SK-N-SH (cell line): Measurements from ENCODE around the gene CMC2. TPM values are rescaled to one million over a fixed set of nuclear protein-coding genes. Genes with fewer than 3 reads are reported as not detected.

ENCODE experiments used
- CTCF ChIA-PET: fragments of 300-600, 350-600 bp; formaldehyde crosslinking; extraction: SDS; loops from one replicate; lab custom pipeline; 2021; lab: Yijun Ruan, JAX
- POLR2A ChIA-PET: fragments of 350-600 bp; sonication (Branson Sonifier 250); formaldehyde crosslinking; extraction: SDS; loops from one replicate; lab custom pipeline; 2020; ENCODE audit warnings: antibody characterized with exemption, inconsistent platforms; lab: Yijun Ruan, JAX
- DNase-seq: peaks from one replicate; pipeline ENCODE4 v3.0.0; 2012
- H2AFZ ChIP-seq: fragments of 200-600 bp; sonication (generic); 2 replicates; pipeline ENCODE4 v1.8.1; 2016; ENCODE audit warnings: antibody characterized with exemption, mild to moderate bottlenecking, low read depth
- H3F3A ChIP-seq: fragments of 200-600 bp; sonication (generic); replicated peaks from 2 replicates; pipeline ENCODE3; 2016; ENCODE audit warnings: antibody characterized with exemption, mild to moderate bottlenecking; ENCODE audit not compliant: insufficient read depth
- H3K27ac ChIP-seq, 2 experiments: fragments of 200-500 bp in 1 of 2; fragments of 200-600 bp in 1 of 2; sonication (Bioruptor generic) in 1 of 2; sonication (generic), shearing (Covaris generic) in 1 of 2; 2 replicates each; pipeline versions ENCODE4 v1.5.1 to v1.6.1; 2014 to 2016; ENCODE audit warnings: low read depth in 2 of 2, inconsistent platforms in 1 of 2, low read length in 1 of 2, mild to moderate bottlenecking in 1 of 2, mixed read lengths in 1 of 2
- H3K27me3 ChIP-seq: fragments of 200-600 bp; sonication (generic), shearing (Covaris generic); 2 replicates; pipeline ENCODE4 v1.6.1; 2016; ENCODE audit warnings: mixed run types; ENCODE audit not compliant: insufficient read depth
- H3K36me3 ChIP-seq, 2 experiments: fragments of 200-500 bp in 1 of 2; fragments of 200-600 bp in 1 of 2; sonication (Bioruptor generic) in 1 of 2; sonication (generic) in 1 of 2; replicated peaks in 1 of 2; 2 replicates each; pipeline versions ENCODE3 to v1.5.1; 2014 to 2016; ENCODE audit warnings: low read length in 1 of 2, mild to moderate bottlenecking in 1 of 2; ENCODE audit not compliant: insufficient read depth in 2 of 2, control insufficient read depth in 1 of 2
- H3K4me1 ChIP-seq, 2 experiments: fragments of 200-500 bp in 1 of 2; fragments of 200-600 bp in 1 of 2; sonication (Bioruptor generic) in 1 of 2; sonication (generic), shearing (Covaris generic) in 1 of 2; 2 replicates each; pipeline versions ENCODE4 v1.5.1 to v1.6.1; 2014 to 2016; ENCODE audit warnings: low read depth in 1 of 2, low read length in 1 of 2, mixed run types in 1 of 2; ENCODE audit not compliant: insufficient read depth in 2 of 2, control insufficient read depth in 1 of 2
- H3K4me2 ChIP-seq: fragments of 200-600 bp; sonication (generic), shearing (Covaris generic); 2 replicates; pipeline ENCODE4 v1.6.1; 2017; ENCODE audit warnings: mixed run types
- H3K4me3 ChIP-seq, 2 experiments: fragments of 200-500 bp in 1 of 2; fragments of 200-600 bp in 1 of 2; sonication (Bioruptor generic) in 1 of 2; sonication (generic), shearing (Covaris generic) in 1 of 2; 2 replicates each; pipeline versions ENCODE4 v1.5.1 to v1.8.1; 2014 to 2016; ENCODE audit warnings: low read depth in 2 of 2, inconsistent platforms in 1 of 2, low read length in 1 of 2, mild to moderate bottlenecking in 1 of 2, mixed read lengths in 1 of 2, moderate library complexity in 1 of 2
- H3K79me2 ChIP-seq: fragments of 200-600 bp; sonication (generic); 2 replicates; pipeline ENCODE4 v1.8.1; 2017; ENCODE audit warnings: mild to moderate bottlenecking; ENCODE audit not compliant: insufficient read depth
- H3K9ac ChIP-seq: fragments of 200-600 bp; sonication (generic); 2 replicates; pipeline ENCODE4 v1.6.1; 2017; ENCODE audit warnings: mixed run types
- H3K9me2 ChIP-seq: fragments of 200-600 bp; sonication (generic); 2 replicates; pipeline ENCODE4 v1.6.1; 2017; ENCODE audit warnings: mixed run types
- H3K9me3 ChIP-seq: fragments of 200-600 bp; sonication (generic); 2 replicates; pipeline ENCODE4 v1.6.1; 2017; ENCODE audit warnings: mixed run types, mild to moderate bottlenecking, moderate library complexity
- H4K20me1 ChIP-seq: fragments of 200-600 bp; sonication (generic); 2 replicates; pipeline ENCODE4 v1.6.1; 2017; ENCODE audit warnings: mild to moderate bottlenecking, mixed run types; ENCODE audit not compliant: insufficient read depth
- CHD2 ChIP-seq: fragments of 150-350 bp; IDR thresholded peaks from 2 replicates; pipeline ENCODE4 v1.6.1; 2018; ENCODE audit warnings: low read length; ENCODE audit not compliant: partially characterized antibody
- EP300 ChIP-seq, 2 experiments: IDR thresholded peaks; 2 replicates each; pipeline versions ENCODE4 v1.4.0 to v1.6.1; 2012; ENCODE audit warnings: borderline replicate concordance in 1 of 2, low read depth in 1 of 2, low read length in 1 of 2
- GABPA ChIP-seq: IDR thresholded peaks from 2 replicates; pipeline ENCODE4 v1.4.0; 2012; ENCODE audit warnings: low read depth, mild to moderate bottlenecking
- GATA2 ChIP-seq: sonication (generic); formaldehyde crosslinking; IDR thresholded peaks from 2 replicates; pipeline ENCODE4 v1.5.0; 2020; ENCODE audit warnings: mild to moderate bottlenecking, missing genetic modification reagents
- IRF3 ChIP-seq: fragments of 150-350 bp; IDR thresholded peaks from 2 replicates; pipeline ENCODE4 v1.6.1; 2016; ENCODE audit warnings: mild to moderate bottlenecking, low read depth, low read length
- MEF2A ChIP-seq: IDR thresholded peaks from 2 replicates; pipeline ENCODE4 v1.4.0; 2012; ENCODE audit warnings: low read depth, borderline replicate concordance
- MXI1 ChIP-seq: IDR thresholded peaks from 2 replicates; pipeline ENCODE4 v1.6.1; 2012; ENCODE audit warnings: mild to moderate bottlenecking, low read depth, low read length, improper control_type of control experiment
- PBX3 ChIP-seq: IDR thresholded peaks from 2 replicates; pipeline ENCODE4; 2012
- RCOR1 ChIP-seq: fragments of 150-350 bp; IDR thresholded peaks from 2 replicates; pipeline ENCODE4 v1.6.1; 2017; ENCODE audit warnings: antibody characterized with exemption, low read length
- RFX5 ChIP-seq: IDR thresholded peaks from 2 replicates; pipeline ENCODE4 v1.6.1; 2012; ENCODE audit warnings: mild to moderate bottlenecking, improper control_type of control experiment, low read length
- RXRA ChIP-seq: IDR thresholded peaks from 2 replicates; pipeline ENCODE4 v1.4.0; 2012; ENCODE audit warnings: low read depth, mild to moderate bottlenecking, borderline replicate concordance
- SIN3A ChIP-seq: IDR thresholded peaks from 2 replicates; pipeline ENCODE4 v1.6.1; 2012; ENCODE audit warnings: low read depth, mild to moderate bottlenecking, low read length, moderate library complexity, borderline replicate concordance
- SMC3 ChIP-seq: IDR thresholded peaks from 2 replicates; pipeline ENCODE4 v1.6.1; 2012; ENCODE audit warnings: low read depth, low read length, improper control_type of control experiment
- TAF1 ChIP-seq: IDR thresholded peaks from 2 replicates; pipeline ENCODE4 v1.6.1; 2012; ENCODE audit warnings: low read depth, mild to moderate bottlenecking, low read length, moderate library complexity, borderline replicate concordance
- TCF12 ChIP-seq: IDR thresholded peaks from 2 replicates; pipeline ENCODE4 v1.4.0; 2012
- TEAD4 ChIP-seq: IDR thresholded peaks from 2 replicates; pipeline ENCODE4 v1.4.0; 2012; ENCODE audit warnings: mild to moderate bottlenecking, borderline replicate concordance; ENCODE audit not compliant: insufficient read depth
- ZBTB33 ChIP-seq: IDR thresholded peaks from 2 replicates; pipeline ENCODE4 v1.4.0; 2012; ENCODE audit warnings: low read depth, borderline replicate concordance
- WGBS: methylation state at CpG from one replicate; pipeline ENCODE4 v1.1.6; 2017; ENCODE audit warnings: low lambda C conversion rate; 5-methylcytosine and 5-hydroxymethylcytosine counted together
- polyA plus RNA-seq, 3 experiments: library from polyadenylated mRNA; depleted of rRNA; stranded (reverse); fragments of >200 nt; gene quantifications; 2 replicates each; pipeline ENCODE4 v1.2.3, GENCODE V29; 2012

CMC2 gene
- polyA plus RNA-seq, 1 of the 3 experiments (the other 2 are of a cell fraction) = 135 TPM

- CTCF ChIA-PET = no interaction called here
- Histone ChIP-seq H3K4me3 (no peak overlapping the region), H3F3A (peaks cover 12% of the 10 kb centered on the region), H3K4me2 (no peak overlapping the region), H3K4me1 (no peaks in the 10 kb centered on the region), H3K27ac (no peak overlapping the region), H3K36me3 (peaks cover 27 to 38% of the 10 kb centered on the region in 2 experiments), H3K9me3 (no peaks in the 10 kb centered on the region), H3K79me2 (no peaks in the 10 kb centered on the region), H3K9me2 (no peaks in the 10 kb centered on the region), H3K9ac (no peak overlapping the region), H4K20me1 (no peaks in the 10 kb centered on the region), H2AFZ (no peak overlapping the region), H3K27me3 (no peaks in the 10 kb centered on the region)
- POLR2A ChIA-PET = no interaction called here
- 95% methylated on average over 4 of the region's 4 CpGs for WGBS
- DNase-seq = no peak
- TF ChIP-seq EP300 (IDR thresholded peaks at IDR 0.05; ENCODE audit: borderline replicate concordance in 1 of 2, low read depth in 1 of 2, low read length in 1 of 2) = no peak
- TF ChIP-seq MEF2A = no peak
- TF ChIP-seq PBX3 = no peak
- no peak for TF ChIP-seq TEAD4
- TF ChIP-seq RCOR1 = no peak
- TF ChIP-seq IRF3 = no peak
- TF ChIP-seq RFX5 = no peak
- no peak for TF ChIP-seq MXI1
- no peak for TF ChIP-seq RXRA
- TF ChIP-seq SMC3 = no peak
- TF ChIP-seq ZBTB33 = no peak
- no peak for TF ChIP-seq SIN3A
- TF ChIP-seq GATA2 (CRISPR knock-in tag) = no peak
- TF ChIP-seq GABPA = no peak
- no peak for TF ChIP-seq TAF1
- no peak for TF ChIP-seq CHD2
- no peak for TF ChIP-seq TCF12
- TF ChIP-seq, all 33 proteins: peak for 0
Observed at GRCh38 chr16:81026429-81026828, 19.7 kb upstream of the CMC2 start.
